Activated naive CD4-positive, alpha-beta T cell treated with anti-CD3 and anti-CD28 coated beads, Interleukin-2, amount 50 U/mL, for 16 hours (primary cell): ENCODE data around the gene SERP2.

Experiments used
- DNase-seq: peaks from one replicate; pipeline ENCODE4 v3.0.0-alpha.2; 2020

The SERP2 gene

GRCh38 chr13:44437356-44438233, 64.0 kb downstream of the SERP2 start:
- DNase-seq, result no peak

- no peak for DNase-seq
Measured at GRCh38 chr13:44438234-44438579, 64.6 kb downstream of the SERP2 start.

GRCh38 chr13:44439452-44440024, 65.9 kb downstream of the SERP2 start:
- no peak for DNase-seq

GRCh38 chr13:44440046-44440608, 66.5 kb downstream of the SERP2 start:
- no peak for DNase-seq
